Peyer's patch (tissue), 4 donors: Measurements from ENCODE around the gene AKIRIN2. TPM values are rescaled to one million over a fixed set of nuclear protein-coding genes. Genes with fewer than 3 reads are reported as not detected.

ENCODE experiments used
- DNase-seq, 3 donors: peaks; one replicate each; pipeline ENCODE4 v3.0.0-alpha.2; 2017 to 2019
- H3K27ac ChIP-seq, 4 donors: fragments of 200-600 bp; sonication (generic); one replicate each; pipeline ENCODE4 v1.5.1; 2016 to 2019
- H3K27me3 ChIP-seq, 2 donors: fragments of 200-600 bp; sonication (generic); one replicate each; pipeline ENCODE4 v1.5.1; 2019
- H3K36me3 ChIP-seq, 3 donors: fragments of 200-600 bp; sonication (generic); one replicate each; pipeline ENCODE4 v1.5.1; 2016 to 2019
- H3K4me1 ChIP-seq, 4 donors: fragments of 200-600 bp; sonication (generic); one replicate each; pipeline ENCODE4 v1.5.1; 2016 to 2019
- H3K4me3 ChIP-seq, 4 donors: fragments of 200-600 bp; sonication (generic); 1 replicate in 3 of 4; 2 replicates in 1 of 4; pipeline ENCODE4 v1.5.1; 2016 to 2019; ENCODE audit warnings: mild to moderate bottlenecking in 1 of 4
- H3K9me3 ChIP-seq, 4 donors: fragments of 200-600 bp; sonication (generic); one replicate each; pipeline ENCODE4 v1.5.1; 2016 to 2019; ENCODE audit warnings: mild to moderate bottlenecking in 1 of 4
- CTCF ChIP-seq, 6 experiments: fragments of 450-650 bp in 4 of 6; fragments of 200-600 bp in 2 of 6; sonication (generic) in 1 of 6; IDR thresholded peaks; one replicate each; pipeline ENCODE4 v1.5.1; 2017 to 2019; ENCODE audit warnings: antibody characterized with exemption in 6 of 6, mild to moderate bottlenecking in 3 of 6, moderate library complexity in 1 of 6
- POLR2A ChIP-seq, 2 donors: fragments of 450-650 bp; IDR thresholded peaks; one replicate each; pipeline ENCODE4 v1.5.1; 2017; ENCODE audit warnings: antibody characterized with exemption in 2 of 2, mild to moderate bottlenecking in 2 of 2, moderate library complexity in 2 of 2
- total RNA-seq, 4 donors: library from RNA; depleted of rRNA; stranded (reverse); fragments of >200 nt; gene quantifications; one replicate each; pipeline ENCODE4 v1.1.0, GENCODE V29; 2016

AKIRIN2 gene
- total RNA-seq, 4 donors from 2014 or later = 24.6 to 38.2 (median 28.3) TPM

- Histone ChIP-seq H3K4me3 (no peak overlapping the region), H3K36me3 (no peaks in the 10 kb centered on the region), H3K4me1 (peaks cover 0 to 30% (median 3%) of the 10 kb centered on the region in 4 donors), H3K9me3 (no peaks in the 10 kb centered on the region), H3K27me3 (no peaks in the 10 kb centered on the region), H3K27ac (no peak overlapping the region)
- TF ChIP-seq CTCF (IDR thresholded peaks at IDR 0.05) (no peak), POLR2A (IDR thresholded peaks at IDR 0.05) (no peak)
- DNase-seq = no peak
These were observed 29.0 kb upstream of the AKIRIN2 start for GRCh38 chr6:87731080-87731479.

DNA sequence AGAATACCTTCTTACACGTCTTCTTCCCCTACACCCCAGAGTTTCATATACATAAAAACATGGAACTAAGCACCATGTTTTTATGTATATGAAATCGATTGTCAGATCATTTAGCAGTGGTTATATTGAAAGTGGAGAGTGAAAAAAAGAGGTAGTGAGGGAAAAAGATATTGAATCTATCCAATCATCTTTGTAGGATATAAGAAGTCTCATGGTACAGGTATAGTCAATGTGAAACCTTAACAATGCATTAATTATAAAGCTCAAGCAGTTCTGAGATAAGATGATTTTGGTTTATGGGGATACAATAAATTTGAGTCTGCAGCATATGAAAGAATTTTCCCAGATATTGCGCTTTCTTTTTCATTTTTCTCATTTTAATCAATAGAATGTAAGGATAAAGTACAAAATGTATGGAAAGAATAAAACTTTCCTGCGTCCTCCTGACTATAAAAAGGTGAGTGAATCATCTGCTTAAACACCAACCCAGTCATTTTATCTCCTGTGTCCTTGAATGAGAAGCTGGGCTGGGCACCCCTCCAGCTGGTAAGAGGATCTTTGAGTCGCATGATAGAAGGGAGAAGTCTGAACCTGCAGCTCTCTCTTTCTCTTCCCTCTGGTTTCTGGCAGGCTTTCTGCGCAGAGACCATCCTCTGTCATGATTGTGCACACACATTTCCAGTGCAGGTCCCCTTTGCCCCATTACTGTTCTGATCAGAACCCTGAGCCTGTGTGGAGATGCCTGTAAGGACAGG is 28.1 kb upstream of the AKIRIN2 start:
- H3K9me3 ChIP-seq = no peaks in the 10 kb centered on the region
- no peak overlapping the region for H3K4me3 ChIP-seq
- peaks cover 0 to 30% (median 4%) of the 10 kb centered on the region in 4 donors for H3K4me1 ChIP-seq
- TF ChIP-seq POLR2A (IDR thresholded peaks at IDR 0.05) (no peak), CTCF (IDR thresholded peaks at IDR 0.05) (no peak)
- H3K27me3 ChIP-seq = no peaks in the 10 kb centered on the region
- H3K27ac ChIP-seq = no peak overlapping the region
- peak in 2 of 3 donors; percentile 51 to 69 for DNase-seq
- no peaks in the 10 kb centered on the region for H3K36me3 ChIP-seq

GRCh38 chr6:87728706-87729105 is 26.7 kb upstream of the AKIRIN2 start:
- Histone ChIP-seq H3K9me3 (no peaks in the 10 kb centered on the region), H3K4me1 (peaks cover 0 to 30% (median 8%) of the 10 kb centered on the region in 4 donors), H3K36me3 (no peaks in the 10 kb centered on the region), H3K27me3 (no peaks in the 10 kb centered on the region), H3K4me3 (no peak overlapping the region), H3K27ac (no peak overlapping the region)
- DNase-seq = no peak
- TF ChIP-seq CTCF (IDR thresholded peaks at IDR 0.05) = no peak
- no peak for TF ChIP-seq POLR2A (IDR thresholded peaks at IDR 0.05)

- H3K4me1 ChIP-seq = peaks cover 0 to 16% (median 4%) of the 10 kb centered on the region in 4 donors
- DNase-seq = peak in 1 of 3 donors; percentile 33
- H3K36me3 ChIP-seq = no peaks in the 10 kb centered on the region
- no peak overlapping the region for H3K4me3 ChIP-seq
- TF ChIP-seq CTCF (IDR thresholded peaks at IDR 0.05) (no peak), POLR2A (IDR thresholded peaks at IDR 0.05) (no peak)
- H3K27ac ChIP-seq = peak overlapping the region in 2 of 4 donors; percentile 42 to 70
- H3K9me3 ChIP-seq = no peaks in the 10 kb centered on the region
- H3K27me3 ChIP-seq = no peaks in the 10 kb centered on the region
These were observed 23.2 kb upstream of the AKIRIN2 start for GRCh38 chr6:87724983-87725811.

GRCh38 chr6:87723170-87724078 is 21.4 kb upstream of the AKIRIN2 start:
- Histone ChIP-seq H3K27ac (no peak overlapping the region), H3K36me3 (no peaks in the 10 kb centered on the region), H3K4me3 (no peak overlapping the region), H3K27me3 (no peaks in the 10 kb centered on the region), H3K4me1 (peaks cover 0 to 16% (median 0%) of the 10 kb centered on the region in 4 donors), H3K9me3 (no peaks in the 10 kb centered on the region)
- DNase-seq = peak in 2 of 3 donors; percentile 41 to 62
- TF ChIP-seq CTCF (IDR thresholded peaks at IDR 0.05) (no peak), POLR2A (IDR thresholded peaks at IDR 0.05) (no peak)
